Activated T-cell treated with anti-CD3 and anti-CD28 coated beads for 4 hours (primary cell): ENCODE results near the gene ECT2.

ENCODE experiments used
- DNase-seq: peaks from one replicate; pipeline ENCODE4 v3.0.0-alpha.2; 2020

ECT2 gene

GRCh38 chr3:172869368-172869771, 118.8 kb downstream of the ECT2 start:
- no peak for DNase-seq

- DNase-seq = no peak
Measured at GRCh38 chr3:172869784-172870518, 119.4 kb downstream of the ECT2 start.
